GM10266 (cell line): Measurements from ENCODE around the gene SIGLEC5.

ENCODE experiments used
- DNase-seq: peaks from one replicate; pipeline ENCODE4 v3.0.0; 2012; ENCODE audit errors: extremely low spot score
- TF ChIP-seq, protein P1 (sequence below): IDR thresholded peaks from 2 replicates; pipeline ENCODE4 v1.5.1; 2012; ENCODE audit warnings: mild to moderate bottlenecking, low read depth; ENCODE audit not compliant: control insufficient read depth, insufficient read depth; ENCODE audit errors: missing control alignments

SIGLEC5 gene

DNA sequence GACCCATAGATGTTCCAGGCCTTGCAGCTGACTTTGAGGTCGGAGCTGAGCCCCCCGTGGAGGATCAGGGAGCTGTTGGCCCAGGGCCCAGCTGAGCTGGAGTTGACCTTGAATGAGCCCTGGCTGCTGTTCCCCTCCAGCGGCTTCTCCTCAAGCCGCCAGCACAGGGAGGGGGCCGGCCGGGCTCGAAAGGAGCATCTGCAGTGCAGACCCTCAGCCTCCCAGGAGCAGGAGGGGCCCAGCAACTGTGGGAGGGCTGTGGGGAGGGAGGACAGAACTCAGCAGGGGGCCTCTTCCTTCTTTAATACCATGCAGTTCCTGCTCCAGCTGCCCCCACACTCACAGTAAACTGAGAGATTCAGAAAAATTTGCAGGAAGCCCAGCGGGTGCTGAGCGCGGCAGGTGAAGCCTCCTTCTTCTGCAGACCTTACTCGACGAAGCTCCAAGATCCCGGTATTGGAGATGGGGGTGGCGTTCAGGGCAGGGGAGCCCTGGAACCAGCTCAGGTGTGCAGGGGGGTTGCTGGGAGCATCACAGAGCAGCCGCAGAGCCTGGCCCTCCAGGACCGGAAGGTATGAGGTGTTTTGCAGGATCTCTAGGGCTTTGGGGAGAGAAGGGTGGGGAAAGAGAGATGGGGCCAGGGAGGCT is 2.6 kb downstream of the SIGLEC5 start:
- DNase-seq: no peak
- TF ChIP-seq, protein P1, sequence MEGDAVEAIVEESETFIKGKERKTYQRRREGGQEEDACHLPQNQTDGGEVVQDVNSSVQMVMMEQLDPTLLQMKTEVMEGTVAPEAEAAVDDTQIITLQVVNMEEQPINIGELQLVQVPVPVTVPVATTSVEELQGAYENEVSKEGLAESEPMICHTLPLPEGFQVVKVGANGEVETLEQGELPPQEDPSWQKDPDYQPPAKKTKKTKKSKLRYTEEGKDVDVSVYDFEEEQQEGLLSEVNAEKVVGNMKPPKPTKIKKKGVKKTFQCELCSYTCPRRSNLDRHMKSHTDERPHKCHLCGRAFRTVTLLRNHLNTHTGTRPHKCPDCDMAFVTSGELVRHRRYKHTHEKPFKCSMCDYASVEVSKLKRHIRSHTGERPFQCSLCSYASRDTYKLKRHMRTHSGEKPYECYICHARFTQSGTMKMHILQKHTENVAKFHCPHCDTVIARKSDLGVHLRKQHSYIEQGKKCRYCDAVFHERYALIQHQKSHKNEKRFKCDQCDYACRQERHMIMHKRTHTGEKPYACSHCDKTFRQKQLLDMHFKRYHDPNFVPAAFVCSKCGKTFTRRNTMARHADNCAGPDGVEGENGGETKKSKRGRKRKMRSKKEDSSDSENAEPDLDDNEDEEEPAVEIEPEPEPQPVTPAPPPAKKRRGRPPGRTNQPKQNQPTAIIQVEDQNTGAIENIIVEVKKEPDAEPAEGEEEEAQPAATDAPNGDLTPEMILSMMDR: no peak

DNA sequence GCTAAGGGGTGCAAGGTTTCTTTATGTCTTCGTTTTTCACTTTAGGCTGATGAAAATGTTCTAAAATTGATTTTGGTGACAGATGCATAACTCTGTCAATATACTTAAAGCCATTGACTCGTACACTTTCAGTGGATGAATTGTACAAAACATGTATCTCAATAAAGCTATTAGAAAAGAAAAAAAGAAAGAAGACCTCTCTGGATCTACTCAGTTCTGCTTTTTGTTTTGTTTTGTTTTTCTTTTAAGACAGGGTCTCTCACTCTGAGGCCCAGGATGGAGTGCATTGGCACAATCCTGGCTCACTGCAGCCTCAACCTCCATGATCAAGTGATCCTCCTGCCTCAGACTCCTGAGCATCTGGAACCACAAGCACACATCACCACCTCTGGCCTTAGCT is 3.5 kb downstream of the SIGLEC5 start:
- no peak for DNase-seq
- TF ChIP-seq, protein P1: no peak

DNA sequence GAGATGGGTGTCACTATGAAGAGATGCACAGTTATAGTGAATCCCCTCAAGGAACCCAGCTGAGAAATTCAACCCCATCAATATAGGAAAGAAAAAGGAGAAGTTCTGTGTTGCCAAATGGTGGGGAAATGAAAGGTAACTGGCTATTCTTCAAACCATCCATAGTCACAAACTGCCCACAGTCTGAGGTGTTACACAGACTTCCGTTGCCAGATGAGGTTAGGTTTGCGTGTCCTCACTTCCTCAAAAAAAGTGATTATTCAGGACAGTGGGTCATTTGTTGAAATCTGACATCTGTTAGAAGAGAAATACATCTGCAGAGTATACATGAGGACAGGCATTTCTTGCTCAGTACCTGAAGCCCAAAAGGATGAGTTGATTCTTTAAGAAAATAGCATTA is 9.0 kb downstream of the SIGLEC5 start:
- DNase-seq: peak; percentile 34

GRCh38 chr19:51615991-51616390 is 14.2 kb downstream of the SIGLEC5 start:
- DNase-seq: no peak
- TF ChIP-seq, protein P1: no peak

More for the DNA sequence above, 9.0 kb downstream of the SIGLEC5 start:
- TF ChIP-seq, protein P1: no peak

- DNase-seq: no peak
- TF ChIP-seq, protein P1: no peak
Observed at GRCh38 chr19:51614789-51615188, 15.4 kb downstream of the SIGLEC5 start.

GRCh38 chr19:51610576-51610975 is 19.6 kb downstream of the SIGLEC5 start:
- DNase-seq: no peak
- TF ChIP-seq, protein P1: no peak

GRCh38 chr19:51607920-51608562 is 22.2 kb downstream of the SIGLEC5 start:
- peak; percentile 55 for DNase-seq
- TF ChIP-seq, protein P1: peak; percentile 66
